Right lobe of liver (tissue), 4 donors: Measurements from ENCODE around the gene UBIAD1.

Source experiments
- CTCF ChIP-seq, 4 donors: fragments of 200-600 bp in 3 of 4; fragments of 450-650 bp in 1 of 4; IDR thresholded peaks; one replicate each; pipeline versions ENCODE4 v1.5.1 to v1.8.0; 2016 to 2022; ENCODE audit warnings: antibody characterized with exemption in 4 of 4, mild to moderate bottlenecking in 2 of 4
- POLR2A ChIP-seq: fragments of 450-650 bp; IDR thresholded peaks from one replicate; pipeline ENCODE4 v1.6.1; 2017; ENCODE audit warnings: antibody characterized with exemption, mild to moderate bottlenecking
- donor health status: DM: no; HTN: no; CAD: no.
- donor health status: DM: no; HTN: no; CAD: no.
- donor health status: DM: no; HTN: yes; CAD: no.

GRCh38 chr1:11302366-11302765 lies 29.4 kb downstream of the UBIAD1 start:
- TF ChIP-seq CTCF (IDR thresholded peaks at IDR 0.05) = no peak
- TF ChIP-seq POLR2A = no peak
